22Rv1 (cell line): Measurements from ENCODE around the gene FOXP1.

Experiments
- H3K27ac ChIP-seq: fragments of 450-650 bp; 2 replicates; pipeline ENCODE4 v1.5.1; 2017
- ZFX ChIP-seq: fragments of 450-650 bp; IDR thresholded peaks from 2 replicates; pipeline ENCODE4 v1.6.1; 2017; ENCODE audit warnings: antibody characterized with exemption, borderline replicate concordance
- TF ChIP-seq, protein P1 (sequence below): fragments of 450-650 bp; IDR thresholded peaks from 2 replicates; pipeline ENCODE4 v1.5.1; 2017; ENCODE audit warnings: mild to moderate bottlenecking

Gene FOXP1

DNA sequence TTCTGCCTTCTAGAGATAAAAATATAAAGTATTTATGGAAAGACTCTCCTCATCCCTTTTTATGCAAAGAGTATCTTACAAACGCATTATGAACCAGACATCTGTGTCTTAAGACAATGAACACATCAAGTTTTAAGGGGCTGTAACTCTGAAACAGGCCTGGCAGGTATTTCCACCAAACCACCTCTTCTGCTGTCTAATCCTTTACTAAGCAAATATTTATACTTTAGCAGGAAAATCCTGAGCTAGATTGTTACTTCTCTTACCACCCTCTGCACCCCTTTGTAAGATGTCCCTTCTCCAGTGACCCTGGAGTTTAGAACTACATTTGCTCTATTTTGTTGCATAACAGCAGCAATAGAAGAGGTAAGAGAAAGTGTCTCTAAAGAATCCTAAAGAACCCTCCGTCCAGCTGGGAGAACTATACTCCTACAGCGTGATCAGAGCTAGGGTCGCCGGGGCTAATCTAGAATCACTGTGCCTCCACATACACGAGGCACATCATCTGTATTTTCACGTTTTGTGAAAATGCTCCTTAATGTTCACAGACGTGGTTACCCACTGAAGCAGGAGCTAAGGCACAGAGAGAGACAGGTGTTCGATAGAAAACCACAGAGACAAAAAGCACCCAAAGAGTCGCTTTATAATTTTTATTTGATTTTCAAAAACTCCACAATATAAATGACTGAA, 129.6 kb downstream of the FOXP1 start:
- TF ChIP-seq, protein P1, sequence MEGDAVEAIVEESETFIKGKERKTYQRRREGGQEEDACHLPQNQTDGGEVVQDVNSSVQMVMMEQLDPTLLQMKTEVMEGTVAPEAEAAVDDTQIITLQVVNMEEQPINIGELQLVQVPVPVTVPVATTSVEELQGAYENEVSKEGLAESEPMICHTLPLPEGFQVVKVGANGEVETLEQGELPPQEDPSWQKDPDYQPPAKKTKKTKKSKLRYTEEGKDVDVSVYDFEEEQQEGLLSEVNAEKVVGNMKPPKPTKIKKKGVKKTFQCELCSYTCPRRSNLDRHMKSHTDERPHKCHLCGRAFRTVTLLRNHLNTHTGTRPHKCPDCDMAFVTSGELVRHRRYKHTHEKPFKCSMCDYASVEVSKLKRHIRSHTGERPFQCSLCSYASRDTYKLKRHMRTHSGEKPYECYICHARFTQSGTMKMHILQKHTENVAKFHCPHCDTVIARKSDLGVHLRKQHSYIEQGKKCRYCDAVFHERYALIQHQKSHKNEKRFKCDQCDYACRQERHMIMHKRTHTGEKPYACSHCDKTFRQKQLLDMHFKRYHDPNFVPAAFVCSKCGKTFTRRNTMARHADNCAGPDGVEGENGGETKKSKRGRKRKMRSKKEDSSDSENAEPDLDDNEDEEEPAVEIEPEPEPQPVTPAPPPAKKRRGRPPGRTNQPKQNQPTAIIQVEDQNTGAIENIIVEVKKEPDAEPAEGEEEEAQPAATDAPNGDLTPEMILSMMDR, result no peak
- TF ChIP-seq ZFX, result no peak
- H3K27ac ChIP-seq, result peak overlapping the region; percentile 35; the same call in 1 of the 2 replicates

- H3K27ac ChIP-seq, result peak overlapping the region; percentile 35; the same call in 1 of the 2 replicates
- TF ChIP-seq ZFX, result no peak
Observed at GRCh38 chr3:71453319-71453718, 130.2 kb downstream of the FOXP1 start.

DNA sequence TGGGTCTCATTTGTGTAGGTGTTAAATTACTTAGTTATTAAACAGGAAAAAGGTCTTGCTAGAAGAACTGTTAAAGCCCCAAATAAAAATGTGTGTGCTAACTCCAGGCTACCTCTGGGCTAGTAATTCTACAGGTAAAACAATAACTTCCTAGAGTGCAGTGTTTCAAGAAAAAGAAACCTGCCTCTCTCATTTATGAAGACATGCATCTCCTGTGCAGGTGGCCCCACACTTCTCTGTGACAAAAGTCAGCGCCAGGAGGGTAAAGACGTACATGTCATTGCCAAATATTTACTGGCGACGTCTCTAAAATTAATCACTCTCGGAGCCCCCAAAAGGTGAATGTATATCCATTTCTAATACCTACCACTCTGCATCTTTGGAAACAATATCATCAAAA, 131.7 kb downstream of the FOXP1 start:
- no peak overlapping the region for H3K27ac ChIP-seq
- TF ChIP-seq ZFX, result no peak
- TF ChIP-seq, protein P1, result no peak

DNA sequence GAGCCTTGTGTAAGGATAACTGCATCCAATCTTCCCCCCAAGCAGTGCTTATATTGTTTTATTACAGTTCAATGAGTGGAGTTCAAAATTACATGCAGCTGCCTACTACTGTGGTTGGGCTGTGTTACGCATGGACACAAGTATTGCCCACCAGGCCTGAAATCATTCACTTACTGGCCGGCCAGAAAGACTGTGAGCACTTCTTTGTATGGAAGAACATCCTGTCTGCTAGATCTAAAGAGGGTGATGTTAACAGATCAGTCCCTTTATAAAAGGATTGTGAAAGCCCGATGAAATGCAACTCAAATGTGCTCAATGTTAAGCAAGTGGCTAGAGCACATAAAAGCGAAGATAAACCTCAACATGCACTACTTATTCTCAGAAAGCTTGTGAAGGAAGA, 132.5 kb downstream of the FOXP1 start:
- TF ChIP-seq ZFX, result no peak
- TF ChIP-seq, protein P1, result no peak
- H3K27ac ChIP-seq, result no peak overlapping the region

DNA sequence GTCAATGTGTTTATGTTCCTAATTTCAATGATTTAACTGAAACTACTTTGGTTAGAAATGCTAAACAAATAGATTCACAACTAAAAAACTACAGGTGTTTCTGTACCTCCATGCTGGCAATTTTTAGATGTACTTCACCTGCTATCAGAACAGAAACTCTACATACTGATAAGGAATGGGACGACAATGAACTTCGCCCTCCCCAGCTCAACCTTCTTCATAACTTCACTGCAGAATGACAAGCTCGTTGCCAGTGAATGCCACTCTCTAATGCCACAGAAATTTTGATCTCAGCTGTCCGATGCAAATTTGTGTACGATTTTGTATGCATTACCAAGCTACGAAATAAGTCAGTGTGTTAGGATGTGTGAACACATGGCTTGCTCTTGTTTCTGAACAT, 133.4 kb downstream of the FOXP1 start:
- no peak for TF ChIP-seq ZFX
- TF ChIP-seq, protein P1, result no peak
- no peak overlapping the region for H3K27ac ChIP-seq

- TF ChIP-seq, protein P1, result no peak
- H3K27ac ChIP-seq, result no peak overlapping the region
Observed at GRCh38 chr3:71447803-71448202, 135.7 kb downstream of the FOXP1 start.

DNA sequence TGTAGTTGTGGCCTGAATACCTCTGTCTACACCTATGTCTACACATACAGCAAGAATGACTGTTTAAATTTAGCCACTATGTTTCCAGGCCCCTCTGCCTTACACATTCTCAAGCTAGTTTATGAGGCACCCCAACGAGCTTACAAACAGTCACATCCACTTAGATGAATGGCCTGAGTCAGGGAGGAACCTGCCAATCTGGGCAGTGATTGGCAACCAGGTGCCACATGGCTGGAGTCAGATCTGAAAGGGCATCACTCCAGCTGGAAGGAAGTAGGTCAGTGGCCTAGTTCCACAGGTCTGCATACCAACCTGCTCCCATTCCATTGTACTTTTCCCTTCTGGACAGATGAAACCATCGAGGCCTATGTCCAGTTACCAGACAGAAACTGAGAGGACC, 136.3 kb downstream of the FOXP1 start:
- TF ChIP-seq ZFX, result no peak
- TF ChIP-seq, protein P1, result no peak
- H3K27ac ChIP-seq, result no peak overlapping the region

DNA sequence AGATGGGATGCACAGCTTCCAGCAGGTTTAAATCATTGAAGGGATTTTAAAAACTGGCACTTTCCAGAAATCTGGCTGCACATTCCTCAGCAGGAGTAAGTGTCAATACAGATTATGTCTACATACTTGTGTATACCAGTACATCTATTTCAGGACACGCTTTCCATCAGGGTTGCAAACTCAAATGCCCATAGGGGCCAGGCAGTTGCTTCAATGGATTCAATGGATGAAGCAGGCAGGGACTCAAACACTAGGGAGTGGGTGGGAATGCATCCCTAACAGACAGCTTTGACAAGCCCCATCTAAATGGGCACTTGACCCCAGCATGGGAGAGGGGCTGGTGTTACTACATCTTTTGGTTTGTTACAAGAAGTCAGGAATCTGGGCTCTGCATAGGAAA, 136.8 kb downstream of the FOXP1 start:
- TF ChIP-seq ZFX, result no peak
- TF ChIP-seq, protein P1, result no peak
- no peak overlapping the region for H3K27ac ChIP-seq
